Stromal cell of bone marrow (primary cell): ENCODE results near the gene TRAPPC12.
"Not testable (repeated sequence)": the region's sequence is repeated elsewhere in the genome, so short reads cannot be mapped to it uniquely, and the experiment has no call there.

ENCODE experiments used
- DNase-seq: peaks from one replicate; pipeline ENCODE4 v3.0.0-alpha.2; 2012; ENCODE audit warnings: low read depth

Gene TRAPPC12

GRCh38 chr2:3487432-3487831, 107.9 kb downstream of the TRAPPC12 start:
- no peak for DNase-seq

- no peak for DNase-seq
Observed at GRCh38 chr2:3488061-3488531, 108.6 kb downstream of the TRAPPC12 start.

DNA sequence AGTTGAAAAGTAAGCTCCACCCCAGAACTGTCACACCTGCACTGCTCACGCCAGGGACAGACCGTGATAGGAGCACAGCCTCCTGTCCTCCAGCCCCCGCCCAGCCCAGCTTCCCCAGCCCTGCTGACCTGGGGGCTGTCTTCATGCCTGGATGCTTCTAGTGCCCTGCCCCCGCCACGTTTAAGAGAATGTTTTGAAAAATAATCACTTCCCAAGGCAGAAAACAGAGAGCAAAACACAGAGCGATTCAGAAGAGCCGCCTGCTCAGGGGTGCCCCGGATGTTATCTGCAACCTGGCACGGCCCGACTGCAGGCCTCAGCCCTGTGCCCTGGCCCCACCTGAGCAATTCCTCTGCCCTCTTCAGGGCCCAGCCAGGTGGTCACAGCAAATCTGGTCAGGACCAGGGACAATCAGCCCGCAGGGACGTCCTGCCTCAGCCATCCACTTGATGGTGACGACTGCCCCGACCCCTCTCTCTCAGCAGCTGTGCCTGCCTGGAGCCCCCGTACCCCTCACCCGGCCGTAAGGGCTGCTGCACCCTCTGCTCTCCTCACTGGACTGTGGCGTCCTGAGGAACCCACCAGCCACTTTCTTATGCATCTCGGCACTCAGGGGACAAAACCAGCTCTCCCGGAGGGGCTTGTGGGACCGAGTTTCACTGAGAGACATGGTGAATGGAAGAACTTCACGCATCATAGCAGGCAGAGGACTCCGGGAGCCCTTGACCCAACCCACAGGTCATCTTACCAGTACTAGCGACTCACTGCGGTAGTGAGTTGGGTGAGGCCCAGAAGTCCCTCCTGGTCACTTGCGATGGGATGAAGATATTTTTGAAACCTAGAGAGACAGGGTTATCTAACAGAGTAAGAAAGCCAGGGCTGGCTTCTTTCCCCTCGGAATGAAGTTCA, 109.6 kb downstream of the TRAPPC12 start:
- DNase-seq, result no peak

GRCh38 chr2:3489764-3490115, 110.2 kb downstream of the TRAPPC12 start:
- DNase-seq, result no peak

DNA sequence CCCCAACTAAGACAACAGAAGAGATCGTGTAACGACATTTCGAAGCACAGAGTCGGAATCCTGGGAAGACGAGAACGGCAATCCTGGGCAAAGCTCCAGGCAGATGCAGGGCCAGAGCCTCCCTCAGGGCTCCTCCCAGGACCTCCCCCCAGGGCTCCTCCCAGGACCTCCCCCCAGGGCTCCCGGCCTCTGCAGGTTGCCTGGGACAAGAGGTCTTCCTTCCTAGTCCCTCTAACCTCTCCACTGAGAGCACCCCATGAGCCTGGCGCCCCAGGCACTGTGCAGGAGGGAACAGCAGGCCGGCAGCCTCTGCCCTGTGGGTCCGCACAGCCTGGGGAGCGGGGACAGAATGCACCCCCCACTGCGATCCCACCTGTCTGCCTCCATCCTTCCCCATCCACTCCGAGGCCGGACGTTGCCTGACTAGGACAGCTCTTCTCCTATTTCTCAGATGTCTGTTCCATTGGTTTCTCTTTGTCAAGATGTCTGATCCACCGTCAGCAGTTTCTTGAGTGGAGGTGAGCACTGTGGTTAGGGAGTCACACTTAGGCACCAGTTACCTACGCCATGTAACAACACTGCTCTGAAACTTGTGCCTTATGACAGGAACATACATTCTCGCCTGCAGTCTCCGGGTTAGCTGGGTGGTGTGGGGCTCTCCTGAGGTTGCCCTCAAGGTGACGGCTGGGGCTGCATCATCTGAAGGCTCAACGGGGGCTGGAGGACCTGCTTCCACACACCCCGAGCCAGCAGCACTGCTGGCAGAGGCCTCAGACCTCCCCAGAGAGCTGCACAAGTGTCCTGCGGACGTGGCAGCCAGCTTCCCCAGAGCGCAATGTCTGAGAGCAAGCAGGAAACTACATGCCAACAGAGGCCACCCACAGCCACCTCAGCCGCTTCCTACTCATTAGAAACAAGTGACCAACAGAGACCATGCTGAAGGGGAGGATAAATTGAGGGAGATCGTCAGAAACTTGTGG, 111.0 kb downstream of the TRAPPC12 start:
- no peak for DNase-seq

- DNase-seq, result no peak
Observed at GRCh38 chr2:3491306-3491705, 111.8 kb downstream of the TRAPPC12 start.

GRCh38 chr2:3491716-3492474, 112.4 kb downstream of the TRAPPC12 start:
- DNase-seq, result no peak

DNA sequence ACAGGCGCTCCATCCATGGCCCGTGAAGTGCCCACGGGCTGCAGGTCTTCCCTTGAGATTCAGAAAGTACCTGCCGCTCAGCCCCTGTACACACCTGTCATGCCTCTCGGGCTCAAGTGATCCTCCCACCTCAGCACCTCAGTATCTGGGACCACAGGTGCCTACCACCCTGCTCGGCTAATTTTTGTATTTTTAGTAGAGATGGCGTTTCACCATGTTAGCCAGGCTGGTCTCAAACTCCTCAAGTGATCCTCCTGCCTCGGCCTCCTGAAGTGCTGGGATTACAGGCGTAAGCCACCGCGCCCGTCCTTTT, 112.9 kb downstream of the TRAPPC12 start:
- DNase-seq, result not testable (repeated sequence)

GRCh38 chr2:3492951-3493614, 113.6 kb downstream of the TRAPPC12 start:
- DNase-seq, result peak; percentile 87

DNA sequence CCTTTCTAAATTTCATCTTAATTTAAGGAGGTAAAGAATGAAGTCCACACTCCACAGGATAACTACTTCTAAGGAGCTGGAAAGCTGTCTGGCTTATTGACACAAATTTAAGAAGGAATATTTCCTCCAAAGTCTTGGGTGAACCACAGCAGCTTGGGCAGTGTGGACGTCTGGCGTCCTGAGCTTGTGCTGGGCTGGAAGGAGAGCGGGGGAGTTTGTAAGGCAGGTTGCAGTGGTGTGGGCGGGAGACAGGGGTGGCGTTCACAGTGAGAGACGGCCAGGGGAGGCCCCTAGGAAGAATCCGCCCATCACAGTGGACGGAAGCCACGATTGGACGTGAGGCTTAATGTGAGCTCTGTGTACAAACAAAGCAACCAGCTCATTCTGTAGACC, 114.1 kb downstream of the TRAPPC12 start:
- no peak for DNase-seq

GRCh38 chr2:3494984-3495666, 115.6 kb downstream of the TRAPPC12 start:
- no peak for DNase-seq

GRCh38 chr2:3496708-3497080, 117.2 kb downstream of the TRAPPC12 start:
- not testable (repeated sequence) for DNase-seq

DNA sequence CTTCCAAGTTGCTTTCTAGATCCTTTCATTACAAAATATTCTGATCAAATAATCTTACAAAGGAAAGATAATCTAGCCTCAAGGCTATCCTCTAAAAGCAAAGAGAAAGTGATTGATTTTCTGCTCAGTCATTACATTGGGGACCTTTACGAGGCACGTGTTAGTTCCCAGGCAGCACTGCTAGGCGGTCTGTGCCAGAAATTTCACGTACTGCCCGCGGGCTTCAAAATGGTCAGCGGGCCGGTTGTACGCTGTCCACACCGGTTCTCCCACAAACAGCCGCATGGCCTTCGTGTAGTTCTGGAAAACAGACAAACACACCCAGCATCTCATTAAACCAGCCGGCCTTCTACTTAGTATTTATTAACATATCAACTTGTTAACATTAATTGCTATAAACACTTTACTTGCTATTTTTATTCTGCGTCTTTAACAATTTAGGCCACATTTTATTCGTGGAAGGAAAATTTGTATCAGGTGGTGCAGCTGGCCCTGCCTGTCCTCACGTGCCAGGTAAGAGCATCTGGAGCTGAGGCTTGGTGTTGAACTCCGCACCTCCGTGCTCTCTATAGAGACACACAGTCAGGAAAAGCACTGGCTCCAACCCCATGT, 119.4 kb downstream of the TRAPPC12 start:
- DNase-seq, result no peak

DNA sequence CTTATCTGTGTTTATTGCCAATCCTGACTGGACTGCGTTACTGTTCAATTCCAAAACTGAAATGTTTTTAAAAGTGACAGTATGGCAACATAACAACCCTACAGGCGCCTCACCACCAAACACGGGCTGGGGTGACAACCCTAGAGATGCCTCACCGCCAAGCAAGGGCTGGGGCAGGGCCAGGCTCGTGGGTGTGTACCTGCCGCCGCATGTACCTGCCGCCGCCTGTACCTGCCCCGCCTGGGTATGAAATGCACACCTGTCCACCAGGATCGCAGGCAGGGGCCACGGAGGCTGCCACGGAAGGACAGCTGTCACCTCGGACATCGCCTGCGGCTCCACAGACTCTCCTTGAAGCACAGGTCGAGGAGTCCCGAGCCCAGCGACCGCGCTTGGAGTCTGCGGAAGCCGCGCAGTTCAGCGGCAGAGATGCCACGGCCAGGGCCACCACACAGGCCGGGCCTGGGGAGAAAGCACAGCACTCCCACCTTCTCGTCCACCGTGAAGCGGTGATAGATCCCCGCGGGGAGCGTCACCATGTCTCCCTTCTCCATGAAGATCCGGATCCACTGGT, 120.9 kb downstream of the TRAPPC12 start:
- DNase-seq, result no peak

- no peak for DNase-seq
Observed at GRCh38 chr2:3503046-3503445, 123.6 kb downstream of the TRAPPC12 start.

DNA sequence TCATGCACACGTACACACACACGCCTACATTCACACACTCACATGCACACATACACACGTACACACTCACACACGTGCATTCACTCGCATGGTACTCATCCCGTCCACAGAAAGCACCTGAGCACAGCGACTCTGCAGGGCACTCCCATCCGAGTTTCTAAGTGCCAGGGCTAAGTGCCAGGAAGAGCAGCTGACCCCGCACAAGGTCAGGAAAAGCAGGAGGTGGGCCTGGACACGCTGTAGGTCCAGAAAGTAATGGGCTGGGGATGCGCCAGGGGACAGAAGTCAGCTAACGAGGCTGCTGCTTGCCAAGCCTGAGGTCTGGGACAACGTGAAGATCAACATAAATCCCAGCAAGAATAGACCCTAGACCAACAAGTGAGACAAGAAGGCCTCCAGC, 124.0 kb downstream of the TRAPPC12 start:
- no peak for DNase-seq

GRCh38 chr2:3504741-3505140, 125.2 kb downstream of the TRAPPC12 start:
- no peak for DNase-seq

- DNase-seq, result no peak
Observed at GRCh38 chr2:3505771-3506170, 126.3 kb downstream of the TRAPPC12 start.

- DNase-seq, result no peak
Observed at GRCh38 chr2:3512086-3512485, 132.6 kb downstream of the TRAPPC12 start.
